Progenitor cell of endocrine pancreas (in vitro differentiated cells): Measurements from ENCODE around the gene LY6G6D. TPM values are rescaled to one million over a fixed set of nuclear protein-coding genes. Genes with fewer than 3 reads are reported as not detected.

Experiments
- DNase-seq: peaks from one replicate; pipeline ENCODE4 v3.0.0; 2021; ENCODE audit warnings: low spot score; ENCODE audit not compliant: unreplicated experiment
- H3K27ac Mint-ChIP-seq: 2 replicates; pipeline ENCODE4 v1.8.0; 2021; ENCODE audit warnings: mild to moderate bottlenecking, moderate library complexity, mixed read lengths
- H3K27me3 Mint-ChIP-seq: 2 replicates; pipeline ENCODE4 v1.8.0; 2021; ENCODE audit warnings: mixed read lengths
- H3K36me3 Mint-ChIP-seq: 2 replicates; pipeline ENCODE4 v1.8.0; 2022; ENCODE audit warnings: mixed read lengths; ENCODE audit not compliant: insufficient read depth
- H3K4me1 Mint-ChIP-seq: 2 replicates; pipeline ENCODE4 v1.8.0; 2021; ENCODE audit warnings: low read depth, mixed read lengths
- H3K4me3 Mint-ChIP-seq: 2 replicates; pipeline ENCODE4 v1.8.0; 2021; ENCODE audit warnings: low read depth, mild to moderate bottlenecking, moderate library complexity, mixed read lengths
- H3K9me3 Mint-ChIP-seq: 2 replicates; pipeline ENCODE4 v1.8.0; 2021; ENCODE audit warnings: low read depth, mixed read lengths
- CTCF ChIP-seq: fragments of 200-600 bp; sonication (generic); IDR thresholded peaks from one replicate; pipeline ENCODE4 v1.5.0; 2021; ENCODE audit warnings: antibody characterized with exemption, mild to moderate bottlenecking; ENCODE audit not compliant: unreplicated experiment
- total RNA-seq: library from RNA; stranded (reverse); gene quantifications from 2 replicates; pipeline ENCODE4 v1.2.1, GENCODE V29; 2021

Gene LY6G6D
- total RNA-seq, 1 donor from 2014 or later = not detected

GRCh38 chr6:31737991-31738979 is 23.1 kb downstream of the LY6G6D start:
- peaks cover 47% of the 10 kb centered on the region for H3K4me1 Mint-ChIP-seq
- no peak for TF ChIP-seq CTCF
- H3K9me3 Mint-ChIP-seq = no peaks in the 10 kb centered on the region
- H3K27ac Mint-ChIP-seq = peak overlapping the region; percentile 98
- peak overlapping the region; percentile 99 for H3K4me3 Mint-ChIP-seq
- no peak for DNase-seq
- no peaks in the 10 kb centered on the region for H3K27me3 Mint-ChIP-seq
- H3K36me3 Mint-ChIP-seq = peaks cover 8% of the 10 kb centered on the region

- Mint-ChIP-seq H3K27me3 (no peaks in the 10 kb centered on the region), H3K4me3 (peak within 1 kb of the TSS; percentile 99), H3K36me3 (peaks cover 2% of the 10 kb centered on the region), H3K9me3 (no peaks in the 10 kb centered on the region), H3K4me1 (peaks cover 39% of the 10 kb centered on the region), H3K27ac (peak within 1 kb of the TSS; percentile 98)
- no peak for TF ChIP-seq CTCF
- peak; percentile 94 for DNase-seq
Measured at GRCh38 chr6:31739639-31740396, 24.7 kb downstream of the LY6G6D start, which contains the start of gene MSH5. MSH5 (plus strand) TSS chr6:31740005; CDS start chr6:31740467, 462 bp downstream.

- Mint-ChIP-seq H3K9me3 (no peaks in the 10 kb centered on the region), H3K36me3 (peaks cover 2% of the 10 kb centered on the region), H3K27ac (peak overlapping the region; percentile 98), H3K4me1 (peaks cover 37% of the 10 kb centered on the region), H3K27me3 (no peaks in the 10 kb centered on the region), H3K4me3 (peak overlapping the region; percentile 83)
- TF ChIP-seq CTCF = no peak
- no peak for DNase-seq
Measured at GRCh38 chr6:31740397-31741223, 25.5 kb downstream of the LY6G6D start.

GRCh38 chr6:31741815-31742214 is 26.7 kb downstream of the LY6G6D start:
- no peak for DNase-seq
- no peaks in the 10 kb centered on the region for H3K9me3 Mint-ChIP-seq
- H3K27me3 Mint-ChIP-seq = no peaks in the 10 kb centered on the region
- H3K27ac Mint-ChIP-seq = no peak overlapping the region
- no peak for TF ChIP-seq CTCF
- peaks cover 2% of the 10 kb centered on the region for H3K36me3 Mint-ChIP-seq
- peaks cover 29% of the 10 kb centered on the region for H3K4me1 Mint-ChIP-seq
- H3K4me3 Mint-ChIP-seq = peak overlapping the region; percentile 26
